AG08395 (cell line): ENCODE measurements around the gene MAN2A2.

ENCODE experiments used
- DNase-seq: peaks from one replicate; pipeline ENCODE4 v3.0.0; 2012; ENCODE audit warnings: mixed read lengths, low spot score

MAN2A2 gene

DNA sequence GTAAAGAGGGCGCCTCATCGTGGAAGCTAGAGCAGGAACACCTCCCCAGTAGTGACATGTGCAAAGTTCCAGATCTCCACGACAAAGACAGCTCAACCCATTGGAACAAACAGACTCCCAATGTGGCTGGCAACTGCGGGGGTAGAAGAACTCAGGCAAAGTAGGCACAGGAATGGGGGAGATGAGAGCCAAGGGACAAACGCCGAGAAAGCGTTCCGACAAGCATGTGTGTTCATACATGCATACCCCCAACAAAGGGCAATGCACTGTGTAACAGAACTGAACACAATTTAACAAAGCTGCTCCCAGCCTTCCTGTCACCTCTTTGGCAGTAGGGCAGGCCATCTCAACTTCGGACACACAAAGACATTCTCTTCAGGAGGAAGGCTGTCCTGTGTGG lies 63.2 kb downstream of the MAN2A2 start:
- DNase-seq = no peak

DNA sequence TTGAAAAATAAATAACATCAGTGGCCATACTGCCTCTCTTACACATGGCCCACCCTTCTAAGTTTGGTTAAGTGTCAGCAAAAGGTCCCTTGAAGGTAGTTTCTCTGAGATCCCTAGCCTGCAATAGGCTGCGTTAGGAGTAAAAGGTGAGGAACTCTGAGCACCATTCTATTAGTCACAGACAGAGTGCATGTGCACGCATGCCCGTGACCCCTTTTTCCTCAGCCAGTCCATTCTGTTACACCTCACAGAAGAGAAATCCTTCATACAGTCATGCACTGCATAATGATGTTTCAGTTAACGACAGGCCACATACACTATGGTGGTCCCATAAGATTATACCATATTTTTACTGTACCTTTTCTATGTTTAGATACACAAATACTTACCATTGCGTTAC lies 64.1 kb downstream of the MAN2A2 start:
- DNase-seq = no peak

DNA sequence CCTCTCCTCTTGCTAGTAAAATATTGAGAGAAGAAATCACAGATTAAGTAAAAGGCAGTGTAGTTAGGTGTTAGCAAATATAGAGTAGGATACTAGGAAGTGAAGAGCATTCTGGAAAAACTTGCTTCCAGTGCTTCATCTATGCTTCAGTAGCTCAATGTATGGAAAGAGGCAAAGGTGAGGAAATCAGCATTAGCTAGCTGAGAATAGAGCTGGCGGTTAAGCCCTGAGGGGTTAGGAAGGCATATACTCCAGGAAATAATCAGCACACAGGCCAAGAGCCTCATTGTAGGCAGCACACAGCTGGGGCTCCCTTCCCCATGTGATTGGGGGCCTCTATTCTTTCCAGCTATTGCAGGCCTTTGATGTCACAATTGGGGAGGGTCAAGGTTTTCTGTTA lies 65.3 kb downstream of the MAN2A2 start:
- DNase-seq = no peak

DNA sequence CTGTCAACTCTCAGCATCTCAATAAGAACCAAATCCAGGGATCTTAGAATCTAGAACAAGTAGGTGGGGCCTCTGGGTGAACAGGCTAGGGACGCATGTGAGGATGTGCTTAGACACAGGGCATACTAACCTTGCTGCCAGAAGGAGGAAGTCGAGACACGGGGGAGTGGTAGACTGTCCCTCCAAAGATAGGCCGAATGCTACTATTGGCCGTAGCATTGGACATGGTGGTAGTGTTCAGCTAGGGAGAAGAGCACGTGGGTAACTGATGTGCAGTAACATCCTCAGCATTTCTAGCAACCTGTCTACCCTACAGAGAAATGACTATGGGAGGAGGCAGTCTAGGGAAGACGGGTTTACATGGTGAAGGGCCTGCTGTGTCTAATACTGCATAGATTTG lies 67.2 kb downstream of the MAN2A2 start:
- no peak for DNase-seq

DNA sequence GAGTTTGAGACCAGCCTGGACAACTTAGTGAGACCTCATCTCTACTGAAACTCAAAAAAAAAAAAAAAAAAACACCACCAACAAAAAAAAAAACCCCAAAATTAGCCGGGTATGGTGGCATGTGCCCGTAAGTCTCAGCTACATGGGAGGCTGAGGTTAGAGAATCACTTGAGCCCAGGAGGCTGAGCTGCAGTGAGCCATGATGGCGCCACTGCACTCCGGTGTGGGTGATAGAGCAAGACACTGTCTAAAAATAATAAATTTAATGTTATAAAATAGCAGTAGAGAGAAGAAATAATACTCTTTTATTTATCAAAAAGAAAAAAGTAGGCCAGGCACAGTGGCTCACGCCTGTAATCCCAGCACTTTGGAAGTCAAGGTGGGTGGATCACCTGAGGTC lies 69.0 kb downstream of the MAN2A2 start:
- DNase-seq = no peak
